OCI-LY3 (cell line): ENCODE data around the gene ASIC4.

Source experiments
- H2AFZ ChIP-seq: fragments of 200-600, 300-600 bp; shearing (Covaris generic); 2 replicates; pipeline ENCODE4 v1.6.0; 2014; ENCODE audit warnings: antibody characterized with exemption, low read depth, low read length
- H3K27ac ChIP-seq: fragments of 200-600, 300-600 bp; sonication (generic); 2 replicates; pipeline ENCODE4 v1.5.1; 2014; ENCODE audit warnings: mild to moderate bottlenecking, low read length, moderate library complexity, mixed read lengths
- H3K27me3 ChIP-seq: fragments of 200-600, 300-600 bp; sonication (generic); 2 replicates; pipeline ENCODE4 v1.6.1; 2014; ENCODE audit warnings: low read depth, low read length, mixed read lengths
- H3K36me3 ChIP-seq: fragments of 200-600, 300-600 bp; sonication (generic); replicated peaks from 2 replicates; pipeline ENCODE3; 2014; ENCODE audit warnings: low read depth, low read length, mixed read lengths
- H3K4me1 ChIP-seq: fragments of 300-600, 200-600 bp; sonication (generic); 2 replicates; pipeline ENCODE4 v1.6.1; 2014; ENCODE audit warnings: low read length, mixed read lengths
- H3K4me2 ChIP-seq: fragments of 200-600, 300-600 bp; sonication (generic); 2 replicates; pipeline ENCODE4 v1.6.1; 2014; ENCODE audit warnings: low read length, mixed read lengths
- H3K4me3 ChIP-seq: fragments of 300-600, 200-600 bp; sonication (generic); 2 replicates; pipeline ENCODE4 v1.5.1; 2014; ENCODE audit warnings: antibody characterized with exemption, mild to moderate bottlenecking, low read length, moderate library complexity
- H3K79me2 ChIP-seq: fragments of 300-600, 200-600 bp; shearing (Covaris generic); 2 replicates; pipeline ENCODE4 v1.6.1; 2014; ENCODE audit warnings: mild to moderate bottlenecking, low read length, mixed read lengths
- H3K9ac ChIP-seq: fragments of 300-600, 200-600 bp; shearing (Covaris generic); 2 replicates; pipeline ENCODE4 v1.6.0; 2014; ENCODE audit warnings: mild to moderate bottlenecking, low read length, moderate library complexity
- H3K9me3 ChIP-seq: fragments of 200-600, 300-600 bp; shearing (Covaris generic); 2 replicates; pipeline ENCODE4 v1.6.1; 2014; ENCODE audit warnings: low read length, mixed read lengths; ENCODE audit not compliant: insufficient read depth
- H4K20me1 ChIP-seq: fragments of 200-600, 300-600 bp; sonication (generic); 2 replicates; pipeline ENCODE4 v1.6.1; 2016; ENCODE audit warnings: low read length, mixed read lengths; ENCODE audit not compliant: insufficient read depth
- EZH2phosphoT487 ChIP-seq: fragments of 200-600 bp; shearing (Covaris generic); IDR thresholded peaks from 2 replicates; pipeline ENCODE4 v1.6.1; 2018; ENCODE audit warnings: antibody characterized with exemption, mixed run types, low read depth
- TF ChIP-seq, protein P1 (sequence below): fragments of 200-600, 300-600 bp; sonication (generic); IDR thresholded peaks from 2 replicates; pipeline ENCODE4 v1.5.1; 2014; ENCODE audit warnings: antibody characterized with exemption, low read length, low read depth

The ASIC4 gene

DNA sequence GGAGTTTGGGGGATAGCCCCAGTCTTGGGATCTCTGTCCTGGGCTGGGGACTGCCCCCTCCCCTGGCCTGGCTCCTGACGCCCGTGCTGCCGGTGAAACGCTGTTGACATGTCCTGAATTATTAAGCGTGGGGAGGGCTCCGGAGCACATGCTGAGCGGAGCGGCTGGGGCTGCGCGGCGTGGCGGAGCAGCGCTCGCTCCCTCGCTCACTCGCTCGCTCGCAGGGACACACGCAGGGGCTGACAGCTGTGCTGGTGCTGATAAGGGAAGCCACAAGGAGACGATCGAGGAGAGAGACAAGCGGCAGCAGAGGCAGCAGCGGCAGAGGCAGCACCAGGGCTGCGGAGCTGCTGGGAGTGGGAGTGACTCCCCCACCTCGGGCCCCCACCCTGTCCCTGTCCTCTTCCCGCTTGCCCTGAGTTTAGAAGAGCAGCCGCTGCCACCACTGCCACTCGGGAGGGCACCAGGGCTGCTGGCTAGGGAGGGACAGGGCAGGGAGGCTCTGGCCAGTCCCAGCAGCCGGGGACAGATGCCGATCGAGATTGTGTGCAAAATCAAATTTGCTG lies at the start of gene ASIC4:
Gene ASIC4 (plus strand): TSS at position 287 of the 566 bp plus-strand sequence. CDS start 243 bp downstream, at position 530.
- no peak within 1 kb of the TSS for H3K9ac ChIP-seq

DNA sequence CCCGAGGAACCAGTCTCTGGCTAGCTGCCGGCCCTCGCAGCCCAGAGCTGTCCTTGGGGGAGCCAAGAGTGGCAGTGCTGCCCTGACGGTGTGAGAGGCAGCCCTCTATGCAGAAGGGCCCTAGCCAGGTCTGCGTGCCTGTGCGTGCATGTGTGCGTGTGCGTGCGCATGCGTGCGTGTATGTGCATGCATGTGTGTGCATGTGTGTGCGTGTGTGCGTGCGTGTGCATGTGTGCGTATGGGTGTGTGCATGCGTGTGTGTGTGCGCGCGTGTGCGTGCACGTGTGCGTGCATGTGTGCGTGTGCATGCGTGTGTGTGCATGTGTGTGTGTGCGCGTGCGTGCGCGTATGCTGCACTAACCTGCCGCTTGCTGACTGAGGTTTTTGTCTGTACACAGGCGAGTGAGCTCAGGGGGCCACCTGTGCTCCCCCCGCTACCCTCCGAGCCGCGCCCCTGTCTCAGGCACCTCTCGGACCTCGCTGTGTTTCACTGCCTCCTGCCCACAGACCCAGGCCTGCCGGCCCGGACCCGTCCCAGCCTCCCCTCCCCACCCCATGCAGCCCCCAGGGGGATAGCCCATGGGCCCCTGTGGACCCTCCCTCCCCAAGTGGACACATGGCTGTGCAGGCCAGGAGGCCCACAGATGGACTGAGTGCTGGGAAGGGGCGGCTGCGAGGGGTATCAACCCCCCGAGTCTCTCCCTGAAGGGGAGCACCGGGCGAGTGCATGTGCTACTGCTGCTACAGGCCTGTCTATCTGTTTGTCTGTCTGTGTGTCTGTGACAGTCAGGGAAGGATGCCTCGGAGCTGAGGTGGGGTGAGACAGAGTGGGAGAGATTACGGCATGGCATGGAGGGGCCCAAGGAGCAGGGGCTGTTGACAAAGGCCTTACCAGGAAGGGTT lies 48.4 kb upstream of the ASIC4 start:
- no peak overlapping the region for H3K4me2 ChIP-seq
- no peak overlapping the region for H3K9ac ChIP-seq
- H3K27ac ChIP-seq, result no peak overlapping the region
- H3K36me3 ChIP-seq, result no peaks in the 10 kb centered on the region
- H3K4me3 ChIP-seq, result no peak overlapping the region
- no peaks in the 10 kb centered on the region for H3K27me3 ChIP-seq
- TF ChIP-seq EZH2phosphoT487, result no peak
- TF ChIP-seq, protein P1, sequence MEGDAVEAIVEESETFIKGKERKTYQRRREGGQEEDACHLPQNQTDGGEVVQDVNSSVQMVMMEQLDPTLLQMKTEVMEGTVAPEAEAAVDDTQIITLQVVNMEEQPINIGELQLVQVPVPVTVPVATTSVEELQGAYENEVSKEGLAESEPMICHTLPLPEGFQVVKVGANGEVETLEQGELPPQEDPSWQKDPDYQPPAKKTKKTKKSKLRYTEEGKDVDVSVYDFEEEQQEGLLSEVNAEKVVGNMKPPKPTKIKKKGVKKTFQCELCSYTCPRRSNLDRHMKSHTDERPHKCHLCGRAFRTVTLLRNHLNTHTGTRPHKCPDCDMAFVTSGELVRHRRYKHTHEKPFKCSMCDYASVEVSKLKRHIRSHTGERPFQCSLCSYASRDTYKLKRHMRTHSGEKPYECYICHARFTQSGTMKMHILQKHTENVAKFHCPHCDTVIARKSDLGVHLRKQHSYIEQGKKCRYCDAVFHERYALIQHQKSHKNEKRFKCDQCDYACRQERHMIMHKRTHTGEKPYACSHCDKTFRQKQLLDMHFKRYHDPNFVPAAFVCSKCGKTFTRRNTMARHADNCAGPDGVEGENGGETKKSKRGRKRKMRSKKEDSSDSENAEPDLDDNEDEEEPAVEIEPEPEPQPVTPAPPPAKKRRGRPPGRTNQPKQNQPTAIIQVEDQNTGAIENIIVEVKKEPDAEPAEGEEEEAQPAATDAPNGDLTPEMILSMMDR, result no peak
- H3K79me2 ChIP-seq, result no peaks in the 10 kb centered on the region
- no peaks in the 10 kb centered on the region for H3K9me3 ChIP-seq
- no peaks in the 10 kb centered on the region for H4K20me1 ChIP-seq
- no peak overlapping the region for H2AFZ ChIP-seq
- H3K4me1 ChIP-seq, result no peaks in the 10 kb centered on the region

More for the DNA sequence above, at the start of gene ASIC4:
- no peaks in the 10 kb centered on the region for H3K9me3 ChIP-seq
- no peak within 1 kb of the TSS for H3K27ac ChIP-seq
- 0 out of 2 replicates have a peak, but pooled peaks cover 5% of the 10 kb centered on the region for H3K4me1 ChIP-seq
- H3K79me2 ChIP-seq, result no peaks in the 10 kb centered on the region
- TF ChIP-seq, protein P1, result no peak
- no peak for TF ChIP-seq EZH2phosphoT487
- H3K27me3 ChIP-seq, result peaks cover 21% of the 10 kb centered on the region
- no peaks in the 10 kb centered on the region for H4K20me1 ChIP-seq
- no peaks in the 10 kb centered on the region for H3K36me3 ChIP-seq
- H3K4me2 ChIP-seq, result no peak within 1 kb of the TSS
- H3K4me3 ChIP-seq, result no peak within 1 kb of the TSS
- no peak within 1 kb of the TSS for H2AFZ ChIP-seq

- Histone ChIP-seq H3K4me1 (no peaks in the 10 kb centered on the region), H3K36me3 (no peaks in the 10 kb centered on the region), H4K20me1 (no peaks in the 10 kb centered on the region), H3K27me3 (no peaks in the 10 kb centered on the region), H3K9ac (no peak overlapping the region), H3K4me2 (no peak overlapping the region), H2AFZ (no peak overlapping the region), H3K79me2 (no peaks in the 10 kb centered on the region), H3K4me3 (no peak overlapping the region), H3K9me3 (no peaks in the 10 kb centered on the region), H3K27ac (no peak overlapping the region)
- no peak for TF ChIP-seq EZH2phosphoT487
- TF ChIP-seq, protein P1, result no peak
Observed at GRCh38 chr2:219466816-219467735, 47.2 kb upstream of the ASIC4 start.

- TF ChIP-seq, protein P1, result no peak
- TF ChIP-seq EZH2phosphoT487, result no peak
- no peaks in the 10 kb centered on the region for H3K27me3 ChIP-seq
- H3K9me3 ChIP-seq, result no peaks in the 10 kb centered on the region
- H4K20me1 ChIP-seq, result no peaks in the 10 kb centered on the region
- no peak overlapping the region for H3K4me2 ChIP-seq
- no peak overlapping the region for H2AFZ ChIP-seq
- no peaks in the 10 kb centered on the region for H3K79me2 ChIP-seq
- H3K27ac ChIP-seq, result no peak overlapping the region
- H3K4me3 ChIP-seq, result no peak overlapping the region
- H3K36me3 ChIP-seq, result no peaks in the 10 kb centered on the region
- H3K9ac ChIP-seq, result no peak overlapping the region
- no peaks in the 10 kb centered on the region for H3K4me1 ChIP-seq
Observed at GRCh38 chr2:219467736-219468075, 46.6 kb upstream of the ASIC4 start.
